ENCODE data around the gene GOLGA2. TPM values are rescaled to one million over a fixed set of nuclear protein-coding genes. Genes with fewer than 3 reads are reported as not detected.

The GOLGA2 gene
- total and polyA plus RNA-seq, 8 donors: 37.9 to 105 (median 59.3) TPM

DNA sequence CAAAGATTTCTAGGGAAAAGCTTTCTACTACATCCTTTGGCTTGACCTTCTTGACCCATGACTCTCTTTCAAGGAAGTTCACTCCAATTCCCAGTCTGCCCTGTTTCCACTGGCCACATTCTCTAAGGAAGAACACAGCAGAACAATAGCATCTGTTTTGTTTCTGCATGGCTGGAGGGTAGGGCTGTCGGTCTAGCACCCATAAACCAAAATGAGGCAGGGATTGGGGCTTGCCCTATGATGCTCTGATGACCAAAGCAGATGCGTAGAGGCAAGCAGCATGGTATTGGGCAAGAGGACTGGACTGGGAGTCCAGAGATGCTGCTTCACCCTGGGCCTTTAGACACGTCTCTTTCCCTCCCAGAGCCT is 24.1 kb downstream of the GOLGA2 start:
- H3K4me1 ChIP-seq: peaks cover 0 to 3% (median 0%) of the 10 kb centered on the region in 3 donors
- H3K27ac ChIP-seq: no peak overlapping the region
- WGBS, 2 donors: 80 to 87% methylated on average over 3 of the region's 3 CpGs
- no peaks in the 10 kb centered on the region for H3K27me3 ChIP-seq
- H3K9me3 ChIP-seq: no peaks in the 10 kb centered on the region
- H3K36me3 ChIP-seq: peaks cover 0 to under 1% (median 0%) of the 10 kb centered on the region in 3 donors
- intact Hi-C loops (cut with DNase I): no loop called here
- DNase-seq (no peak), ATAC-seq (no peak), FAIRE-seq (no peak)
- H3K4me3 ChIP-seq: no peak overlapping the region
- no peak for TF ChIP-seq CTCF (IDR thresholded peaks at IDR 0.05)

DNA sequence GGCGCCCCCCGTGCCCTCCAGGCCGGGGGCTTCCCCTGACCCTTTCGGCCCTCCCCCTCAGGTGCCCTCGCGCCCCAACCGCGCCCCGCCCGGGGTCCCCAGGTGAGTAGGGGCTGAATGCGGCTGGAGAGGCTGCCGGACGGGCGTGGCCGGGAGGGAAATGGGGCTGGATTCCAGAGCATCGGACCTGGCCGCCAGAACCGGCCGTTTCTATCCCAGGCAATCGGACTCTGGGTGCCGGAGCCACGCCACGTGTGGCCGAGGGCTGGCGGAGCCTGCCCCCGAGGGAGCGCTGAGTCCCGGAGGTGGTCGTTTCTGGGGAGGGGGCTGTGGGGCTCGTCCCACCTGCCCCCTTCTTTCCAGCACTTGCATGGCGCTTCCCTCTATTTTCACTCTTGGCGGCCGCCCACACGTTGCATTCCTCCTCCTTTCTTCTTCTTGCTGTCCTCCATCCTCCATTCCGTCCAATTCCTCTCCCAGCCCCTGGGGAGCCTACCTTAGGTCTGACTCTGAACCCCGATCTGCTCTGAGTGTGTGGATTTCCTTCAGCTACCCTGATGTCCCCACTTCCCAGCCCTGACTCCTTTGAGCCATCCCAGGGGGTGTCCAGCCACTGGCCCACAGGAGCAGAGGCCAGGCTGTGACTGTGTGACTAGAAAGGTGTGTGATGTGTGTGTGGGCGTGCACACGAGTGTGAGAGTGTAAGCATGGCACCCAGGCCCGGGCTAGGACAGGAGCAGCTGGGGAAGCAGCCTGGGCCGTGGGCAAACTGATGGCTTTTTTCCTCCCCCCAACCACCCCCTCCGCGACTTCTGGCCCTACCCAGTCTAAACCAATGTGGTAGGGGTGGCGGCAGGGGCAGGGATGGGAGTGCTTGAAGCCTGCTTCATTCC is 24.7 kb downstream of the GOLGA2 start:
- Histone ChIP-seq H3K4me1 (peaks cover 0 to 3% (median 0%) of the 10 kb centered on the region in 3 donors), H3K27me3 (no peaks in the 10 kb centered on the region), H3K4me3 (peak overlapping the region in 3 of 4 donors; percentile 27 to 48 (median 38)), H3K36me3 (no peaks in the 10 kb centered on the region), H3K27ac (no peak overlapping the region), H3K9me3 (no peaks in the 10 kb centered on the region)
- FAIRE-seq (no peak), DNase-seq (peak in 1 of 6 donors; percentile 36), ATAC-seq (peak in 2 of 4 donors; percentile 2 to 6)
- TF ChIP-seq CTCF (IDR thresholded peaks at IDR 0.05): no peak
- intact Hi-C loops (cut with DNase I): no loop called here
- WGBS, 2 donors: 21 to 28% methylated on average over 29 to 43 of the region's 43 CpGs

GRCh38 chr9:128249908-128250838 is 25.6 kb downstream of the GOLGA2 start:
- DNase-seq: peak; percentile 94 to 100 (median 99)
- peaks cover 0 to 3% (median 0%) of the 10 kb centered on the region in 3 donors for H3K4me1 ChIP-seq
- no peak overlapping the region for H3K27ac ChIP-seq
- H3K27me3 ChIP-seq: no peaks in the 10 kb centered on the region
- FAIRE-seq: no peak
- no peaks in the 10 kb centered on the region for H3K36me3 ChIP-seq
- H3K9me3 ChIP-seq: no peaks in the 10 kb centered on the region
- 7 to 8% methylated on average over 56 to 81 of the region's 81 CpGs for WGBS, 2 donors
- H3K4me3 ChIP-seq: peak overlapping the region; percentile 27 to 48 (median 36)
- ATAC-seq: peak; percentile 94 to 97 (median 96)
- intact Hi-C loops (cut with DNase I): no loop called here
- no peak for TF ChIP-seq CTCF (IDR thresholded peaks at IDR 0.05)

DNA sequence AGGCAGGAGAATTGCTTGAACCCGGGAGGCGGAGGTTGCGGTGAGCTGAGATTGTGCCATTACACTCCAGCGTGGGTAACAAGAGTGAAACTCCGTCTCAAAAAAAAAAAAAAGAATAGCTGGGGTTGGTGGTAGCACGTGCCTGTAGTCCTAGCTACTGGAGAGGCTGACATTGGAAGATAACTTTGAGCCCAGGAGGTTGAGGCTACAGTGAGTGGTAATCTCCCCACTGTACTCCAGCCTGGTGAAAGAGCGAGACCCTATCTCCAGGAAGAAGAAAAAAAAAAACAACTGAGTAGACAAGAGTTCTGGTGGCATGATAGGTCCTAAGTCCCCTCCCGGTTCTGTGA is 26.3 kb downstream of the GOLGA2 start:
- Histone ChIP-seq H3K36me3 (no peaks in the 10 kb centered on the region), H3K4me1 (peaks cover 0 to 3% (median 0%) of the 10 kb centered on the region in 3 donors), H3K4me3 (no peak overlapping the region), H3K27me3 (no peaks in the 10 kb centered on the region), H3K27ac (no peak overlapping the region), H3K9me3 (no peaks in the 10 kb centered on the region)
- 66 to 68% methylated on average over 8 of the region's 8 CpGs for WGBS, 2 donors
- FAIRE-seq: no peak
- DNase-seq: no peak
- TF ChIP-seq CTCF (IDR thresholded peaks at IDR 0.05): no peak
- no peak for ATAC-seq
- intact Hi-C loops (cut with DNase I): no loop called here

Data from pancreas (tissue), 10 donors.